Stimulated activated CD8-positive, alpha-beta memory T cell treated with anti-CD3 and anti-CD28 coated beads, Interleukin-4, amount 100 ng/mL, for 4 hours (primary cell): Measurements from ENCODE around the gene RHOT2.
A peak's percentile ranks its signal among the peaks of the same experiment; 100 is the strongest.

Experiments
- DNase-seq, 2 donors: peaks; one replicate each; pipeline ENCODE4 v3.0.0-alpha.2; 2020; ENCODE audit warnings: low read depth in 2 of 2, low spot score in 1 of 2

Gene RHOT2

DNA sequence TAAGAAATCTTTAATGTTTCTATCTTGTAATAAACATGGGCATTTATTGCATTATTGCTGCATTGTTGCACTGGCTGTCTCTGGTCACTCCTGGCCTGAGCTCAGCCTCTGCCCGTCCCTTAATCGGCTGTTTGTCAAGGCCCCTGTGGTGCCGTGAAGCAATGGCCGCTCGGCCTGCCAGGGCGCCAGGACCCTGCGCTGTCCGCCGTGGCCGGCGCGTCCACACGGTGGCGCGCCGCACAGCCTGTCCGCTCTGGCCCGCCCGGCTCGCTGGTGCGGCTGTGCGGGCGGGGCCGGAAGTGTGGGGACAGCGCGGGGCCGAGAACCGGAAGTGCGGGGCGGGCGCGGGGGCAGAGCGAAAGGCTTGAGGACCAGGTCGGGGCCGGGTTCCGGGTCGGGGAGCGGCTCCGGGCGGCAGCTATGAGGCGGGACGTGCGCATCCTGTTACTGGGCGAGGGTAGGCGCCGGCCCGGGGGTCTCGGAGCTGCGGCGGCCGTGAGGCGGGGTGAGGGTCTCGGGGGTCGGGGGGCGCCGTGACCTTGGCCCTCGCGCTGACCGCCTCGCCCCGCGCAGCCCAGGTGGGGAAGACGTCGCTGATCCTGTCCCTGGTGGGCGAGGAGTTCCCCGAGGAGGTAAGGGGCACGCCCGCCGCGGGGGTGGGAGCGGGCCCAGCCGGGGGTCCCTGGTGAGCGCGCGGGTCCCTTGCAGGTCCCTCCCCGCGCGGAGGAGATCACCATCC is at the start of gene RHOT2:
Gene RHOT2, plus strand, starts transcription at position 353 of the 739 bp plus-strand sequence. Its CDS starts 68 bp downstream, at position 421.
- DNase-seq, result peak; percentile 72 to 85

DNA sequence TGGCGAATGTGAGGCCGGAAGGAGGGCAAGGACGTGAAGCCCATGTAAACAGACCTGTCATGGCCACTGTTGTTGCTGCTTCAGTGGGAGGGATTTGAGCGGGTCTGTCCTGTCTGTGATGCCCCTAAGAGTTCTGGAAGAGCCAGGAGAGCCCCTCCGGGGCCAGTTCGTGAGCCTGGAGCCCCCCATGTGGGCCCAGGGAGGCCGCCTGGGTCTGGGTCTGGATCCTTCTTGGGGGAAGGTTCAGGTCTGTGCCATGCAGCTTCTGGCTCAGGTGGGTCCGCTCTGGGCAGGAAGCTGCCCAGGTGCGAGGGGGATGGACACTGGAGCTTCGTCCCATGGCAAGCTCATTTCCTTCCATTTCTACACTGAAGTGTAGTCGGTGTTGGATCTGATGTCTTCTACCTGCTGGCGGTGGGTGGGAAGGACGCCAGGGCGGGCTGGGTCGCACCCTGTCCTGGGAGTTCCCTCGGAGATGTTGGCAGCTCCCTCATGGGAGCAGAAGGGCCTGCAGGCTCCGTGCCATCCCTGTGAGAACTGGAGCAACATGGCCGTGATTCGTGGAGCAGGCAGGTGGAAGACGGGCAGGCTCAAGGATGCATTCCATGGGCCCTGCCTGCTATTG is 48.3 kb upstream of the RHOT2 start:
- DNase-seq, result no peak

GRCh38 chr16:620700-621525 is 47.0 kb upstream of the RHOT2 start:
- DNase-seq, result no peak

GRCh38 chr16:621526-622105 is 46.3 kb upstream of the RHOT2 start:
- DNase-seq, result no peak

DNA sequence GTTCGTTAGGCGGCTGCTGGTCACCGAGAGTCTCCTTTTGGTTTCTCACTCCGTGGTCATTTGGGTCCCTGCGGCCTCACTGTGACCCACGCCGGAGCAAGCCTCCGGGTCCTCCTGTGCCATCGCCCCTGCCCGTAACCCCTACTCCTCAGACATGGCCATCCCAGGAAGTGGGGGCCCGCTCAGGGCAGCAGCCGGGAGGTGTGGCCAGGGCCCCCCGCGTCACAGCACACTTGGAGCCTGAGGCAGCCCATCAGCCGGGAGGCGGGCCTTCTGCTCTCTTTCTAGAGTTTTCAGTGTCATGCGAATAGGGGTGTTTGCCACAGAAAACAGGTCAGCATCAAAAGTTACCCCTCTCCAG is 45.0 kb upstream of the RHOT2 start:
- DNase-seq, result no peak

- no peak for DNase-seq
Measured at GRCh38 chr16:624526-625070, 43.3 kb upstream of the RHOT2 start.

DNA sequence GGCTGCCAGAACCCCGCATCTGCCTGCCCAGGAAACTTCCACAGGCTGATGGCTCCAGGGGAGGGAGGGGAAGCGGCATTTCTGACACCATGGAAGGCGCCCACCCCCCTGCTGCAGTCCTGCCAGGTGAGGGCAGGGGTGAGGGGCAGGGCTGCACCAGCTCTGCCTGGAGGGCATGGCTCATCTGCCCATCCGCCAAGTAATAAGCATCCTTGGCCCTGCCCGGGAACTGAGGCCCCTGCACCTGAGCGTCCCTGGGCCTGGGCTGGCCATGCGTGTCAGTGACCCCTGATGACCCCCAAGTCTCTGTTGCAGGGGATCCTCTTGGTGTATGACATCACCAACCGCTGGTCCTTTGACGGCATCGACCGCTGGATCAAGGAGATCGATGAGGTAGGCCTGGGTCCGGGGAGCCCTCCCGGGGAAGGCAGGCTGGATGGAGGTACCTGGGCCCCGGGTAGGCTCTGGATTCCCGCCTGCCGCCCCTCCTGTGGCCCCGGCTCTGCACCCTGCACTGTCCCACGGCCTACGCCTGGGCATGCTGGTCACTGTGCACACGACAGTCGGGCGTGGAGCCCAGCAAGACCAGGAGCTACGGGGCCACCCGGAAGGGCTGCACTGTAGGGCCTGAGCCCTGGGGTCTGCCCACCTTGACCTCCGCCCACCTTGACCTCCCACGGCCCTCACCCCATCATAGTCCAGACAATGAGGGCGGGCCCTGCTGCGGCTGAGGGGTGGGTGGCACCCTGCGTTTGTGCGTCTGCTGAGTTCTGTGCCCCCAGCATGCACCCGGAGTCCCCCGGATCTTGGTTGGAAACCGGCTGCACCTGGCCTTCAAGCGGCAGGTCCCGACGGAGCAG is 42.6 kb upstream of the RHOT2 start:
- DNase-seq, result no peak

DNA sequence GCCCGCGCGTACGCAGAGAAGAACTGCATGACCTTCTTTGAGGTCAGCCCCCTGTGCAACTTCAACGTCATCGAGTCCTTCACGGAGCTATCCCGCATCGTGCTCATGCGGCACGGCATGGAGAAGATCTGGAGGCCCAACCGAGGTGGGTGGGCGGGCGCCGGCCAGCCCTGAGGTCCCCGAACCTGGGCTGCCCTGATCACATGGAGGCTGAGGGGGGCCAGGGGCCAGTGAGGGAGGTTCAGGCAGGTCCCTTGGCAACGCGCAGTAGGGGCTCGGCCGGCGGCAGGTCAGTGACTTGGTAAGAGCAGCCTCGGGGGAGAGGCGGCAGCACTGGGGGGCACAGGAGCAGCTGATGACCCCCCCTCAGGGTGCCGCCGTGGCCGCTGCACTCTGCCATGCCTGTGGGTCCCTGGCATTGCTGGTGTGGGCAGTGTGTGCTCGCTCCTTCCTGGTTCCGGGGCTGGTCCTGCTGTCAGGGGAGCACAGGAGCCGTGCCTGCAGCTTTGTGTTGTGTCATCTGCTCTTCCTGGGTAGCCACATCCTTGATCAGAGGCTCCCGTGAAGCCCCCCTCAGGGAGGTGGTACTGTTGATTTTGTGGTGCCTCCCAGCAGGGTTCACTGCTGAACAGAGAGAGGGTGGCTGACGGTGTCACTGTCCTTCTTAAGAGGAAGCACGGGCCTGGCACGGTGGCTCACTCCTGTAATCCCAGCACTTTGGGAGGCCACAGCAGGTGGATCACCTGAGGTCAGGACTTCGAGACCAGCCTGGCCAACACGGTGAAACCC is 41.8 kb upstream of the RHOT2 start:
- no peak for DNase-seq

- no peak for DNase-seq
Measured at GRCh38 chr16:626787-627453, 41.0 kb upstream of the RHOT2 start.

DNA sequence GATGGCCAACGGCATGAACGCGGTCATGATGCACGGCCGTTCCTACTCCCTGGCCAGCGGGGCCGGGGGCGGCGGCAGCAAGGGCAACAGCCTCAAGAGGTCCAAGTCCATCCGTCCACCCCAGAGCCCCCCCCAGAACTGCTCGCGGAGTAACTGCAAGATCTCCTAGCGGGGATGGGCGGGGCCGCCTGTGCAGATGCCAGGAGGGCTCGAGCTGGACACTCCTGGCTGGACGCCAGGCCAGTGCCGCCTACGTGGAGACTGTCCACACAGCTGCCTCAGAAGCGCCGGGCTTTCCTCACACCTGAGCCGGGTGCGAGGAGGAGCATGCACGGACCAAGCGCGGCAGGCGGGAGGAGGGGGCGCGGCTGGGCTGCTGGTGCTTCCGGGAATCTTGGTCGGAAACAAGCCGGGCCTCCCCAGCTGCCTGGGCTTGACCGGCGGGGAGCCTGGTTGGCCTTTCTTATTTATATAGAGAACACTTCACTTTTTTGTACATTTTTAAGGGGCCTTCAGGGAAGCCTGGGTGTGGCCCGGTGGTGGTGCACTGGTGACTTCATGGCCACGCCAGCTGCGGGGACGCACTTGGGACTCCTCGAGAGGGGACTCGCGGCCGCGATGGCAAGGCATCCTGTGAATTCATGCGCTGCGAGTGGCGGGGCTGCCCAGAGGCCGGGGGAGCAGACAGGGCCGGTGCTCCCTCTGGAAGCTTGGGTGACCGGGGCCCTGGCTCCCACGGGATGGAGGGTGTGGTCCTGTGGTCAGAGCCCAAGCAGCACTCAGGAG is 40.3 kb upstream of the RHOT2 start:
- DNase-seq, result no peak

DNA sequence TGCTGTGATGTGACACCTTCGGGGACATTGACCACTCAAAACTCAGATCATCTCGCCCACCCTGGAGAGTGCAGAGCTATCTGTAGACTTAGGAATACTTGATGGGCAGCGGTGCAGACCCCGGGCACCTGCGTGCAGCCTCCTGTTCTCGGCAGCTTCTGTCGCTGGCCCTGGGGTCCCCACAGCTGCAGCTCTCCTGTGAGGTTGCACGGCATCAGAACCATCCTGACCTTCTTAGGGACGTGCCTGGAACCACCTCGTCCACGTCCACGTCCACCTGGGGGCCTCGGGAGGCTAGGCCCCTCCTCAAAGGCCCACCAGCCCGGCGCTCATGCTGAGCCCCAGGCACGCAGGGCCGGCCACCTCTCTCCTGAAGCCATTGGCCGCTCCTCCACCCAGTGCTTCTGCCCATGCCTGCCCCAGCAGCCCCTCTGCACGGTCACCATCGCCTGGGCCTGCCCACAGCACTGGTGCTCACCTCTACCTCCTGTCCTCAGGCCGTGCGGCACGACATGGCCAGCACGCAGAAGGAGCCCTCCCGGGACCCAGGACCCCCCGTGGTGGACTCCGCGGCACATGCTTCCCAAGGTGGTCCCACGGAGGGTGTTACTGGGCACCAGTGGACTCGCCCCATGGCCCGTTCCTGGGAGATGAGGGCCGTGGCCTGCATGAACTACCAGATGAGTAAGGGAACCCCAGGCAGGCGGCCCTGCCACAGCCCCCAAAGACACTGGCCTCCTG is 39.4 kb upstream of the RHOT2 start:
- DNase-seq, result no peak

DNA sequence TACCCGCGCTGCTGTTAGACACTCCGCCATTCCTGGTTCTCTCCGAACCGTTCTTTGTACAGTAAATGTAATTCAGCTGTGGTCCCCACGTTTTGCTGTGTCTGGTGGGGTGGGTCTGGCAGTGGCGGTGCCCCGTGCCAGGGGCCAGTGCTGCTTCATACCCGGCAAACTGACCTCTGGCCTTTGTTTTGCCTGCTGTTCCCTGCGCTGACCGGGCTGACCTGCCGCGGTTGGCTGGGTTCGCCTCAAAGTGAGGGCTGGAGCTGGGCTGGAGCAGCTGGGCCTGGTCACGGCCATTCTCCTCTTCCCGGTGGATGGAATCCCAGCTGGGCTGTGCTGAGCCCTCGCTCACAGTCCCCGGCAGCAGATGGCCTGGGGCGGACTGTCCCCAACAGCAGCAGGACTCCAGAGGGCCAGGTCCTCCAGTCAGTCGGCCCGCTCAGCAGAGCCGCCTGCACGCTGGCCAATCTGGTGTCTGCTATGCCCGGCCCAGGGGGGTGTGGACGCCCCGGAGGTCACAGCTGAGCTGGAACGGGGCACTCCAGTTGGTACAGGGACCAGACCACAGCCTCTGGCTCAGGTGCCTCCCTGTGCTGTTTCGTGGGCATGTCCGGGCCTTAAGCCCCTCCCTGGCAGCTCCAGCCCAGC is 38.6 kb upstream of the RHOT2 start:
- no peak for DNase-seq

DNA sequence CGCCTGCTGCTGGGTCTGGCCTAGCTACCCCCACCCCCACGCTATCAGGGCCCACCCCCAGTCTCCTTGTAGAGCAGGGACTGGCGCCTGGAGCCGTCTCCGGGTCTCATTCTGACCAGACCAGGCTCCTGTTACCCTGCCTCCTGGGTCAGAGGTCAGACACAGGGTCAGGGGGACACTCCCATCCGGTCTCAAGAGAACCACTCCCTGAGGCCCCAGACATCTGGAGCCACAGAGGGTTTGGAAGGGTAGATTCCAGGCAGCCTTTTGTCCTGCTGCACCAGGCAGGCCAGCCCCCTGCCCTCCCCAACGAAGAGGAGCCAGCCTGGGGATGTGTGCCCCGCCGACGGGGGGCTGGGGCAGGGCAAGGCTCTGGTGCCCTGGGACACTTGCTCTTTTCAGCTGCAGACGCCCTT is 38.1 kb upstream of the RHOT2 start:
- no peak for DNase-seq

DNA sequence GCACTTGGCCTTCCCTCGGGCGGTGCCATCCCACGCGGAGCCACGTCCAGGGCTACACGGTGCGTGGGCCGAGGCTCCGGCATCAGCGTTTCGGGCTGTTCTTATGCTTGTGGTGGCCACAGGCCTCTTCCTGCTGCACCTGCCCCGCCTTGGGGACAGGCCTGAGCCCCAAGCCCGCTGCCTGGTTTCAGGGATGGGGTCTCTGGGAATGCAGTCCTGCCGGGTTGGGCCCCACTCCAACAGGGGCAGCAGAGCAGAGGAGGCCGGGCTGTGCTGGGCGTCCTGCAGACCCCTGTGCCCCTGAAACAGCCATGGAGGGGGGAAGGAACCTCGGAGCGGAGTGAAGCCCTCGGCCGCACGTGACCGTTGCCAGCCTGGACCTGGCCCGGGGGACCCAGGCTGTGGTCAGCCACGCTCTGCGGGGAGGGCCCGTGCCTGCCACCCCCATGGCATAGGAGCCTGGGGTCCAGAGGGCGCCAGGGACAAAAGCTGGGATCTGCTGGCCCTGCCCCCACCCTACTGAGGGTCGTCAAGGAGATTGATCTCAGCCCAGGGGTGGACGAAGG is 37.6 kb upstream of the RHOT2 start:
- DNase-seq, result no peak

GRCh38 chr16:630815-631405 is 37.0 kb upstream of the RHOT2 start, which contains the start of gene WFIKKN1:
Gene WFIKKN1 (plus strand): TSS chr16:630985. CDS start chr16:631254, 269 bp downstream.
- DNase-seq, result no peak

GRCh38 chr16:631808-632358 is 36.0 kb upstream of the RHOT2 start:
- DNase-seq, result no peak
